ENCODE measurements around the gene SLC45A1.

The SLC45A1 gene

GRCh38 chr1:8312235-8313218, 5.4 kb upstream of the SLC45A1 start:
- FAIRE-seq = no peak

DNA sequence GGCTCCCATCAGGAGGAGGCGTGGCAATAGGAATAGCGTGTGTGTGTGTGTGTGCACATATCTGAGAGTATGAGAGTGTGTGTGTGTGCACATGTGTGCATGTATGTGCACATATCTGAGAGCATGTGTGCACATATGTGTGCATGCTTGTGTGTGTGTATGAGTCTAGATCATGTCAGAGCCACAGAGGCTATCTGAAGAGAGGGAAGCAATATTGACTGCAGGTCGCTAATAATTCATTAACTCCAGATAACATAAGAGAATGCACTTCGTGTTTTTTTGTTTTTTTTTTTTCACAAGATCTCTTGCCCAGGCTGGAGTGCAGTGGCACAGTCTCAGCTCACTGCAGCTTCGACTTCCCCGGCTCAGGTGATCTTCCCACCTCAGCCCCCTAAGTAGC, 4.7 kb upstream of the SLC45A1 start:
- no peak for FAIRE-seq

DNA sequence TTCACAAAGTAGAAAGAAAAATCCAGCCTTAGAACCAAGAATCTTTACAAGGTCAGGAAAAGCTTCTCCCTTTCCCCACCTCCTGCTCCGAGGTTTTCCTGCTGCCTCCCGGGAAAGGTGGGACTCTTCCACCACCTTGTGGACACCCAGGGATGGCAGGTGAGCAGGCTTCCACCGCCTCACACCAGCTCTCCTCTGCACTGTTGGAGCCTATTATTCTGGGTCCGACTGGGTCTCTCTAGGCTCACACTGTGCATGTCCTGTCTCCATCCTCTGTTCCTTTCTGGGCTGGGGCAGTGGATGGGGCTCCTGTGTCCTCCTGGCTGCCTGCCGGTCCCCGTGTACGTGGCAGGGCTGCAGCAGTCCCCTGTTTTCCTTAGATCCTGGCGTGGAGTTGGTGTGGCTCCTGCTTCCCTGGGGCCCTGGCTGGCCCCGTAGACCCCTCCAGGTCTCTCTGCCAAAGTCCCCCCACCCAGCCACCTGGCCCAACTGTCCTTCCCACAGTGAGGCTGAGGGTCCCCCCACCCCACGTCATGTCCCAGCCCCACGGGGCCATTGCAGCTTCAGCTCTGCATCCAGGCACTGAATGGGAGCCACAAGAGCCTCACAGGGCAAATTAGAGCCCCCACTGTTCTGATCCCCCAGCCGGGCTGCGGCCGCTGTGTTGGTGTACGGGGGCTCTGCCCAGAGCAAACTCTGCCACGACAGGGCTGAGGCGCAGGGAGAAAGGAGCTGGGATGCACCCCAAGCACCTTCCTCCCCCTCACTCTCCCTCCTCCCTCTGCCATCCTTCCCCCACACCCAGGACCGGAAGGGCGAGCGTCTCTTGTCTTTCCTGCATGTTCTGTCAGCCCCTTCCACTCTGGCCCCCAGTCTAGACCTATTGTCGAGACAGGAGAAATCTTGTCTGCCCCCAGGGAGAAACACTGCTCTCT, 3.3 kb upstream of the SLC45A1 start:
- FAIRE-seq = peak; percentile 96

DNA sequence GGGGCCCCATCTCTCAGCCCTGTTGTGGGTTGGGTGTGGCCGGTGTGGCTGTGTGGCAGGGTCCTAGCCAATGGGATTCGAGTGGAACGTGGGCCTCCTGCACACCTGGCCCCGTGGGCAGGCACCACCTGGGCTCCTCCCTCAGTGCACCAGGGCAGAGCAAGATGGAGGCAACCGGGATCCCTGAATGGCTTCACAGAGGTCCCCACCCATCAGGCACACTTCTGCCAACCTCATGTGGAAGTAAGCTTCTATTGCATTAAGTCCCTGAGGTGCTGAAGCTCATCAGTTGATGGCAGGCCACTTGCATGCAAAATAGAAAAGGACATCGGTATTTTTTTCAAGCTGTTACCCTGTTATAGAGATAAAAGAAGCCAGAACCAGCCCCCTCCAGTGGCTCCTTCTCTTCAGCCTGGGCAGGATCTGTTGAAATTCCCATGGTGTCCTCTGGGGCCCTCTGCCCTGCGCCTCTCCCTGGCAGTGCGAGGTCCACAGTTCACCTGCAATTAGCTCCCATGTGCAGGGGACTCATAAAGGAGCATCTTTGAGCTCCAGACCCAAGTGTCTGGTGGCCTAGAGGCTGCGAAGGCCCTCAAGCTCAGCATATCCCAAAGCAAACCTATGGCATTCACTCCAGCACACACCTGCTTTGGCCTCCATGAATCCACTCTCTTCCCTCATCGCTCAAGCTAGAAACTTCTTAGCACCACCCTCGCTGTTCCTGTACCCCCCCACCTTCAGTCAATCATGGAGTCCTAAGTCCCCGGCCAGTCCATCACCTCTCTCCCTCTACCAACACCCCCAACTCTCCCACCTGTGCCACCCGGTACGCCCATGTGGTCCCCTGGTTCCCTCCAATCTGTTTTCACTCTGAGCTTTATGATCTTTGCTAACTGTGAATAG, 2.1 kb upstream of the SLC45A1 start:
- FAIRE-seq = no peak

- FAIRE-seq = no peak
Observed at GRCh38 chr1:8318436-8318835, 522 bp downstream of the SLC45A1 start.

GRCh38 chr1:8321612-8322011, 3.7 kb downstream of the SLC45A1 start:
- FAIRE-seq = no peak

DNA sequence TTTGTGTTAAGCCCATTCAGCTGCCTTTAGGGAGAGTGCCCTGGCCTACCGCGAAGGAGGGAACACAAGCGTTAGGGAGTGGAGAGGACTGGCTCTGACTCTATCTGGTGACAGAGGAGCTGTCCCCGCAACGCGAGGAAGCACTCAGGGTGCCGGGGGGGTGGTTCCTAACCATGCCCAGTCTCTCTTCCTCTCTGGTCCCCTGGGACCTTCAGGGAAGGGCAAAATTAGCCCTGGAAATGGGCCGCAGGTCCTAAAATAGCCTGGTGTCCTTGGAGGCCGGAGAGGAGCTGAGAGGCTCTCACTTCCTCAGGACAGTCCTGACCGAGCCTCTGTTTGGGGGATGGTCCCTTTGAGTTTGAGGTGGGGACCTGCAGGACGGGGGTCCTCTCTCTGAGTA, 5.8 kb downstream of the SLC45A1 start:
- no peak for FAIRE-seq

DNA sequence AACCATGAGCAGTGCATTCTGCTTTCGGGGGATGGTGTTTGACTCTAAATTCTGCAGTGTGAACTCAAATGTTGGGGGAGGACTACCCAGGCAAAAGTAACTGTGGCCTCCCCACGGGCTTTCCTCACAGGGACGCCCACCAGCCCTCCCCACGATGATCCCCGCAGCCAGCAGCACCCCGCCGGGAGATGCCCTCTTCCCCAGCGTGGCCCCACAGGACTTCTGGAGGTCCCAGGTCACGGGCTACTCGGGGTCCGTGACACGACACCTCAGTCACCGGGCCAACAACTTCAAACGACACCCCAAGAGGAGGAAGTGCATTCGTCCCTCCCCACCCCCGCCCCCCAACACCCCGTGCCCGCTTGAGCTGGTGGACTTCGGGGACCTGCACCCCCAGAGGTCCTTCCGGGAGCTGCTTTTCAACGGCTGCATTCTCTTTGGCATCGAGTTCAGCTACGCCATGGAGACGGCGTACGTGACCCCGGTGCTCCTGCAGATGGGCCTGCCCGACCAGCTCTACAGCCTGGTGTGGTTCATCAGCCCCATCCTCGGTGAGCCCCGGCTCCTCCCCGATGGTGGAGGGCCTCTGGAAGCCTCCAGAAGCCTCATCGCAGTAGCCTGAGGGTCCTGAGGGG, 6.4 kb downstream of the SLC45A1 start:
- no peak for FAIRE-seq

GRCh38 chr1:8325771-8326170, 7.9 kb downstream of the SLC45A1 start:
- FAIRE-seq = no peak

GRCh38 chr1:8326265-8326664, 8.4 kb downstream of the SLC45A1 start:
- FAIRE-seq = no peak

GRCh38 chr1:8328271-8328670, 10.4 kb downstream of the SLC45A1 start:
- FAIRE-seq = no peak

DNA sequence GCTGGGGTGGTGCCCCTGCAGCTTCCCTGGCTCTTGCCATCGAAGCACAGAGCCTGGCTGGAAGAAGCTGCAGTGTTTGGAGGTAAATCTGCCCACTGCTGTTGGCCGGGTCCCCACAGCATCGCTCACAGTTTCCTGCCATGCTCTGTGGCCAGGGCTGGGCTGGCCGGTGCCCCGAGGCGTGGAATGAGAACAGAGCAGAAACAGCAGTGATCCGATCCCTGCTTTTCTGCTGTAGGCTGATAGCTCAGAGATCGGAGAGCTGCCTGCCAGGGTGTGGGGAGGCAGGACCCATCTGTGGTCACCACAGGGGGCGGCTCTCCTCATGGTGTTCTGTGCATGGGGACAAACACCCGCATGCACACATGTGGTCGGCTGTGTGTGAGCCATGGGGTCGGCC, 11.5 kb downstream of the SLC45A1 start:
- FAIRE-seq = no peak

DNA sequence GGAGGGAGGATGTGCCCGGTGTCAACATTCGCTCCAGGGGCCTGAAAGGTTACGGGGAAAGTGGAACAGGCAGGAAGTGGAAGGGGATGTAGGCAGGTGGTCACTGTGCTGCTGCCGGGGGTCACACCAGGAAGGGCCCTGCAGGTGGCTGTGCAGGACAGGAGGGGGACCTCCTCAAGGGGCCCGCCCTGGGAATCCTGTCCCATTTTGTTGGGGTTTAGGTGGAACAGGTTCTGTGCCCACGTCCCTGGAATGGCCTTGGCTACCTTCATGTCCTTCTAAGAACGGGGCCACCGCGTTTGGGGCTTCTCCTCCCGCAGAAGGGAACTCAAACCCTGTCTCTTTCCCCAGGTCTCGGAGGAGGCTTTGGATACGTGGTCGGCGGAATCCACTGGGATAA, 11.9 kb downstream of the SLC45A1 start:
- FAIRE-seq = no peak

DNA sequence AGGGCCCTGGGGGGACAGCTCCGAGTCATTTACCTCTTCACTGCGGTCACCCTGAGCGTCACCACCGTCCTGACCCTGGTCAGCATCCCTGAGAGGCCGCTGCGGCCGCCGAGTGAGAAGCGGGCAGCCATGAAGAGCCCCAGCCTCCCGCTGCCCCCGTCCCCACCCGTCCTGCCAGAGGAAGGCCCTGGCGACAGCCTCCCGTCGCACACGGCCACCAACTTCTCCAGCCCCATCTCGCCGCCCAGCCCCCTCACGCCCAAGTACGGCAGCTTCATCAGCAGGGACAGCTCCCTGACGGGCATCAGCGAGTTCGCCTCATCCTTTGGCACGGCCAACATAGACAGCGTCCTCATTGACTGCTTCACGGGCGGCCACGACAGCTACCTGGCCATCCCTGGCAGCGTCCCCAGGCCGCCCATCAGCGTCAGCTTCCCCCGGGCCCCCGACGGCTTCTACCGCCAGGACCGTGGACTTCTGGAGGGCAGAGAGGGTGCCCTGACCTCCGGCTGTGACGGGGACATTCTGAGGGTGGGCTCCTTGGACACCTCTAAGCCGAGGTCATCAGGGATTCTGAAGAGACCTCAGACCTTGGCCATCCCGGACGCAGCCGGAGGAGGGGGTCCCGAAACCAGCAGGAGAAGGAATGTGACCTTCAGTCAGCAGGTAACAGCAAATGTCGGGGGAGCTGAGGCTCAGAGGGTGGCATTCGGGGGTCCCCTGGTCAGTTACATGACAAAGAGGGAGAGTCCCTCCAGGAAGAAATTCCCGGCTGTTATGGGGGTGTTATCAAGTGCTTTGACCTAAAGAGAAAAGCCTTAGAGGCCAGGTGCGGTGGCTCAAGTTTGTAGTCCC, 12.6 kb downstream of the SLC45A1 start:
- no peak for FAIRE-seq

- no peak for FAIRE-seq
Observed at GRCh38 chr1:8332806-8333205, 14.9 kb downstream of the SLC45A1 start.

DNA sequence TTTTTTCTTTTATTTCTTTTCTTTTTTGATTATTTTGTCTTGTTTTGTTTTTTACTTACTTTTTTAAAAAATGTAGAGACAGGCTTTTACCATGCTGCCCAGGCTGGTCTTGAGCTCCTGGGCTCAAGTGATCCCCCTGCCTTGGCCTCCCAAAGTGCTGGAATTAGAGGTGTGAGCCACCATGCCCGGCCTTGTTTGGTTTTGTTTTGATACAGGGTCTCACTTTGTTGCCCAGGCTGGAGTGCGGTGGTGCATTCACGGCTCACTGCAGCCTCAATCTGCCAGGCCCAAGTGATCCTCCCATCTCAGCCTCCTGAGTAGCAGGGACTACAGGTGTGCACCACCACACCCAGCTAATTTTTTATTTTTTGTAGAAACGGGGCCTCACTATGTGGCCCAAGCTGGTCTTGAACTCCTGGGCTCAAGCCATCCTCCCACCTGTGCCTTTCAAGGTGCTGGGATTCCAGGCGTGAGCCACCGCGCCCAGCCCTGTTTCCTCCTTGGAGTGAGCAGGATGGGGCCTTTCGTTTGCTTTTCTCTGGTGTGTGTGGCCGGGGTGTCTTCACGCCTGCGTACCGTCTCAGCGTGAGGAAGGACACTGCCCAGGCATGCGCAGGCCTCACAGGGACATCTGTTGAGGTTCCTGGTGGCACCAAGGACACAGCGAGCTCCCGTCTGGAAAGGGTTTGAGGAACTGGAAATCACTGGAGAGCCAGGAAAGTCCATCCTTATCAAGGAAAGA, 15.5 kb downstream of the SLC45A1 start:
- no peak for FAIRE-seq

DNA sequence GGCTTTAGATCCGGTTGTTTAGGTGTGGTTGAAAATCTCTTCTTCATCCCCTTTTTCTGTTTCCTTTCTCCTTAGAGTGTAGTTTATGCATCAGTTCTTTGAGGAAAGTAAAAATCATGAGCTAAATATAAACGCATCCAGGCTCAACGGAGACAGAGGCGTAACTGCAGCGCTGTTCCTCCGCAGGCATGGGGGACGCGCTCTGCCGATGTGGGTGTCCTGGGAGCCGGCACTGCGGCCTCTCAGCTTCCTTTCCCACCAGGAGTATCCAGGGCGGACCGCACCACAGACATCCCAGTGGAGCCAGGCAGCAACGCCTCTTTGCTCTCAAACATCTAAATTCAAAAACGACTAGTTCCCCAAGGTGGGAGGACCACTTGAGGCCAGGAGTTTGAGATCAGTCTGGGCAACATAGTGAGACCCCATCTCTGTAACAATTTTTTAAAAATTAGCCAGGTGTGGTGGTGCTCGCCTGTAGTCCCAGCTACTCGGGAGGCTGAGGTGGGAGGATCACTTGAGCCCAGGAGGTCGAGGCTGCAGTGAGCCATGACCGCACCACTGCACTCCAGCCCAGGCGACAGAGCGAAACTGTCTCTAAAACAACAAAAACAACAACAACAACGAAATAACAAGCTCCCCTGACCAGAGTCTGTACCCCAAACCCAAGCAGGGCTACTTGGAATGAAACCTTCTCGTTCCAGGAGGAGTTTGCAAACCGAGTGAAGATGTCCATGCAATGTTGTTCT, 16.4 kb downstream of the SLC45A1 start:
- FAIRE-seq = no peak

DNA sequence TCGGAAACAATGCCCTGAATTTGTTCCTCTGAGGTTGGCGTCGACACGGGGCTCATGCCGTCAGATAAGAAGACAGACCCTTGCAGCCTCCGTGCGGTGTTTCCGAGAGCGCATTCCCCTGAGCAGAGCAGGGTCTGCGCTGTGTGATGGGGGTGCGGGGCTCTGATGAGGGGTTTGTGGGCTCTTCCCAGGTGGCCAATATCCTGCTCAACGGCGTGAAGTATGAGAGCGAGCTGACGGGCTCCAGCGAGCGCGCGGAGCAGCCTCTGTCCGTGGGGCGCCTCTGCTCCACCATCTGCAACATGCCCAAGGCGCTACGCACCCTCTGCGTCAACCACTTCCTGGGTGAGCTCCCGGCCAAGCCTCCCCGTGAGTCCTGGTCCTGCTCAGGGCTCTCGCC, 17.3 kb downstream of the SLC45A1 start:
- no peak for FAIRE-seq

GRCh38 chr1:8337776-8338525, 20.0 kb downstream of the SLC45A1 start:
- no peak for FAIRE-seq

Data from A204.1 (cell line).